Measurements from ENCODE around the gene HPCA.

Gene HPCA

GRCh38 chr1:32894019-32894600 lies 7.8 kb downstream of the HPCA start:
- no peak overlapping the region for H3K4me3 ChIP-seq (ENCODE audit: low read depth, low read length)
- TF ChIP-seq CTCF (IDR thresholded peaks at IDR 0.05; ENCODE audit: low read depth, low read length, missing control alignments) = no peak
- DNase-seq (ENCODE audit: low read depth) = no peak

- no peak for TF ChIP-seq CTCF (IDR thresholded peaks at IDR 0.05; ENCODE audit: low read depth, low read length, missing control alignments)
Observed at GRCh38 chr1:32894681-32895080, 8.4 kb downstream of the HPCA start.

GRCh38 chr1:32895325-32896215 lies 9.3 kb downstream of the HPCA start:
- no peak for TF ChIP-seq CTCF (IDR thresholded peaks at IDR 0.05; ENCODE audit: low read depth, low read length, missing control alignments)
- DNase-seq (ENCODE audit: low read depth) = no peak
- no peak overlapping the region for H3K4me3 ChIP-seq (ENCODE audit: low read depth, low read length)

More at GRCh38 chr1:32894681-32895080, 8.4 kb downstream of the HPCA start:
- H3K4me3 ChIP-seq (ENCODE audit: low read depth, low read length) = no peak overlapping the region
- no peak for DNase-seq (ENCODE audit: low read depth)

GRCh38 chr1:32896451-32896850 lies 10.2 kb downstream of the HPCA start:
- H3K4me3 ChIP-seq (ENCODE audit: low read depth, low read length) = no peak overlapping the region
- no peak for DNase-seq (ENCODE audit: low read depth)
- no peak for TF ChIP-seq CTCF (IDR thresholded peaks at IDR 0.05; ENCODE audit: low read depth, low read length, missing control alignments)

- TF ChIP-seq CTCF (IDR thresholded peaks at IDR 0.05; ENCODE audit: low read depth, low read length, missing control alignments) = no peak
- no peak for DNase-seq (ENCODE audit: low read depth)
- no peak overlapping the region for H3K4me3 ChIP-seq (ENCODE audit: low read depth, low read length)
Observed at GRCh38 chr1:32897082-32898049, 11.1 kb downstream of the HPCA start.

GRCh38 chr1:32898056-32898455 lies 11.8 kb downstream of the HPCA start:
- no peak for TF ChIP-seq CTCF (IDR thresholded peaks at IDR 0.05; ENCODE audit: low read depth, low read length, missing control alignments)
- no peak overlapping the region for H3K4me3 ChIP-seq (ENCODE audit: low read depth, low read length)
- DNase-seq (ENCODE audit: low read depth) = no peak
